HepG2 (cell line): Measurements from ENCODE around the gene MED9. TPM values are rescaled to one million over a fixed set of nuclear protein-coding genes. Genes with fewer than 3 reads are reported as not detected.
"Not testable (repeated sequence)": the region's sequence is repeated elsewhere in the genome, so short reads cannot be mapped to it uniquely, and the experiment has no call there.

Source experiments
- ATAC-seq: fragments of 200-7000 bp; cut with Tn5 transposase; 3 replicates; pipeline ENCODE4 v1.9.1; 2020; ENCODE audit warnings: mild to moderate bottlenecking, moderate library complexity
- BruUV-seq: library from RNA; stranded (reverse); fragments of 400-500 nt; replicated peaks from 2 replicates; lab custom pipeline; 2021; lab: Mats Ljungman, UMichigan
- CTCF ChIA-PET: fragments of 300-600 bp; formaldehyde crosslinking; extraction: SDS; loops from one replicate; lab custom pipeline; 2021; ENCODE audit warnings: low total read pairs, inconsistent platforms, low intra/inter-chr PET ratio; lab: Yijun Ruan, JAX
- POLR2A ChIA-PET: fragments of 350-600 bp; sonication (Branson Sonifier 250); formaldehyde crosslinking; loops from one replicate; lab custom pipeline; 2020; ENCODE audit warnings: antibody characterized with exemption, inconsistent platforms; lab: Yijun Ruan, JAX
- DNase-seq: peaks from one replicate; pipeline ENCODE4 v3.0.0-alpha.2; 2015; ENCODE audit warnings: low spot score
- FAIRE-seq: peaks from 3 replicates; lab custom pipeline; 2011; peaks lifted over from hg19 to GRCh38; lab: Jason Lieb, UNC
- H2AFZ ChIP-seq: one replicate; pipeline ENCODE4 v1.6.1; 2011; ENCODE audit warnings: low read length, inconsistent platforms
- H3K27ac ChIP-seq: fragments of 300-600 bp; 3 replicates; pipeline ENCODE4 v1.8.0; 2011; ENCODE audit warnings: mixed run types, mild to moderate bottlenecking, mixed read lengths, low read length, inconsistent platforms; ENCODE audit not compliant: insufficient read depth; ENCODE audit errors: extremely low read length
- H3K27me3 ChIP-seq, 2 experiments: fragments of 200-600 bp in 1 of 2; 2 replicates in 1 of 2; 3 replicates in 1 of 2; pipeline versions ENCODE4 v1.6.0 to v1.8.0; 2011; ENCODE audit warnings: low read length in 2 of 2, mild to moderate bottlenecking in 2 of 2, moderate library complexity in 2 of 2, inconsistent platforms in 1 of 2; ENCODE audit not compliant: insufficient read depth in 2 of 2, control insufficient read depth in 1 of 2
- H3K36me3 ChIP-seq, 2 experiments: fragments of 200-600 bp in 1 of 2; replicated peaks in 1 of 2; 2 replicates in 1 of 2; 3 replicates in 1 of 2; pipeline versions ENCODE4 v1.5.1 to v1.8.0; 2011; ENCODE audit warnings: low read length in 2 of 2, inconsistent platforms in 1 of 2; ENCODE audit not compliant: insufficient read depth in 2 of 2, control insufficient read depth in 1 of 2
- H3K4me1 ChIP-seq: 2 replicates; pipeline ENCODE4 v1.5.1; 2012; ENCODE audit warnings: low read length, inconsistent platforms; ENCODE audit not compliant: insufficient read depth
- H3K4me2 ChIP-seq: 2 replicates; pipeline ENCODE4 v1.6.0; 2011; ENCODE audit warnings: low read depth, low read length, inconsistent platforms
- H3K4me3 ChIP-seq, 3 experiments: fragments of 200-600 bp in 1 of 3; sonication (generic), shearing (Covaris generic) in 1 of 3; replicated peaks in 1 of 3; 2 replicates each; pipeline ENCODE4 v1.5.1; 2011 to 2016; ENCODE audit warnings: low read length in 3 of 3, inconsistent platforms in 2 of 3, low read depth in 2 of 3, mild to moderate bottlenecking in 2 of 3, control low read depth in 1 of 3, mixed read lengths in 1 of 3; ENCODE audit not compliant: insufficient read depth in 1 of 3
- H3K79me2 ChIP-seq: one replicate; pipeline ENCODE4 v1.6.1; 2011; ENCODE audit warnings: low read length, inconsistent platforms; ENCODE audit not compliant: insufficient read depth
- H3K9ac ChIP-seq: 2 replicates; pipeline ENCODE4 v1.6.0; 2011; ENCODE audit warnings: mild to moderate bottlenecking, low read depth, low read length, inconsistent platforms; ENCODE audit not compliant: insufficient read depth
- H3K9me3 ChIP-seq: 2 replicates; pipeline ENCODE4 v1.5.1; 2012; ENCODE audit warnings: mild to moderate bottlenecking, low read length
- H4K20me1 ChIP-seq: 2 replicates; pipeline ENCODE4 v1.6.0; 2011; ENCODE audit warnings: inconsistent platforms, mild to moderate bottlenecking, low read length, moderate library complexity; ENCODE audit not compliant: insufficient read depth
- ATAD3A ChIP-seq: sonication (generic); formaldehyde crosslinking; IDR thresholded peaks from 2 replicates; pipeline ENCODE4 v1.4.0; 2020; ENCODE audit warnings: missing genetic modification reagents
- CHD4 ChIP-seq: fragments of 200-600 bp; sonication (generic); IDR thresholded peaks from 2 replicates; pipeline ENCODE4 v1.7.0; 2017; ENCODE audit warnings: mild to moderate bottlenecking, low read length, borderline replicate concordance
- EEA1 ChIP-seq: sonication (generic); formaldehyde crosslinking; IDR thresholded peaks from 2 replicates; pipeline ENCODE4 v1.5.1; 2020; ENCODE audit warnings: mild to moderate bottlenecking, missing genetic modification reagents, borderline replicate concordance
- KMT2B ChIP-seq: IDR thresholded peaks from 2 replicates; pipeline ENCODE4 v1.6.1; 2016; ENCODE audit warnings: missing genetic modification reagents, missing compliant biosample characterization
- MAFG ChIP-seq: sonication (generic); formaldehyde crosslinking; IDR thresholded peaks from 2 replicates; pipeline ENCODE4 v1.5.1; 2020; ENCODE audit warnings: mild to moderate bottlenecking, missing genetic modification reagents
- MIER3 ChIP-seq: IDR thresholded peaks from 2 replicates; pipeline ENCODE4 v1.6.1; 2016; ENCODE audit warnings: missing compliant biosample characterization, borderline replicate concordance
- MYPOP ChIP-seq: sonication (generic); formaldehyde crosslinking; IDR thresholded peaks from 2 replicates; pipeline ENCODE4 v1.8.1; 2023; ENCODE audit warnings: mild to moderate bottlenecking, moderate library complexity, missing genetic modification reagents
- NFYB ChIP-seq: sonication (generic); formaldehyde crosslinking; IDR thresholded peaks from 2 replicates; pipeline ENCODE4 v1.4.0; 2020; ENCODE audit warnings: missing genetic modification reagents
- STAT5B ChIP-seq: sonication (generic); formaldehyde crosslinking; IDR thresholded peaks from 2 replicates; pipeline ENCODE4 v1.4.0; 2020; ENCODE audit warnings: missing genetic modification reagents
- TOPORS ChIP-seq: sonication (generic); formaldehyde crosslinking; IDR thresholded peaks from 2 replicates; pipeline ENCODE4 v1.8.0; 2023; ENCODE audit warnings: mild to moderate bottlenecking, missing genetic modification reagents
- ZKSCAN1 ChIP-seq: fragments of 150-350 bp; IDR thresholded peaks from 2 replicates; pipeline ENCODE4 v1.6.1; 2014; ENCODE audit warnings: low read length
- ZNF337 ChIP-seq: sonication (generic); formaldehyde crosslinking; IDR thresholded peaks from 2 replicates; pipeline ENCODE4 v1.5.1; 2020; ENCODE audit warnings: missing genetic modification reagents, low read depth, mild to moderate bottlenecking, borderline replicate concordance
- ZNF546 ChIP-seq: sonication (generic); formaldehyde crosslinking; conservative IDR thresholded peaks from 2 replicates; pipeline ENCODE4 v1.8.1; 2023; ENCODE audit warnings: mild to moderate bottlenecking, missing genetic modification reagents
- ZNF720 ChIP-seq: sonication (generic); formaldehyde crosslinking; IDR thresholded peaks from 2 replicates; pipeline ENCODE4 v1.4.0; 2020; ENCODE audit warnings: missing genetic modification reagents
- ZNF83 ChIP-seq: sonication (generic); formaldehyde crosslinking; IDR thresholded peaks from 2 replicates; pipeline ENCODE4 v1.4.0; 2020; ENCODE audit warnings: missing genetic modification reagents, mild to moderate bottlenecking, borderline replicate concordance
- ZNF883 ChIP-seq: sonication (generic); formaldehyde crosslinking; IDR thresholded peaks from 2 replicates; pipeline ENCODE4 v1.5.1; 2020; ENCODE audit warnings: mild to moderate bottlenecking, missing genetic modification reagents; ENCODE audit errors: not compliant biosample characterization
- whole genome bisulfite sequencing: methylation state at CpG from one replicate; pipeline ENCODE4 v1.1.6; 2017; ENCODE audit warnings: low lambda C conversion rate; 5-methylcytosine and 5-hydroxymethylcytosine counted together
- in situ Hi-C: cut with HindIII; loops from 2 replicates; pipeline ENCODE4 v1.10.0; 2017; ENCODE audit warnings: low pct_unique_long_range_greater_than_20kb; ENCODE audit not compliant: extremely low pct_ligation_motif_present
- intact Hi-C: fragments of 100-400 bp; cut with micrococcal nuclease; formaldehyde crosslinking; loops from one replicate; pipeline ENCODE4 v1.10.0; 2022; ENCODE audit not compliant: unreplicated experiment
- polyA plus RNA-seq, 8 experiments: library from polyadenylated mRNA; depleted of rRNA in 3 of 8; stranded (reverse) in 7 of 8; unstranded in 1 of 8; fragments of >200 nt; fragmentation: Illumina TruSeq in 4 of 8; extraction: Trizol in 4 of 8; gene quantifications; 2 replicates each; pipeline versions ENCODE4 v1.2.1 to v1.2.3, GENCODE V29; 2011 to 2016; ENCODE audit warnings: low read depth in 4 of 8, missing spikeins in 1 of 8, mixed read lengths in 1 of 8; ENCODE audit not compliant: insufficient read depth in 1 of 8
- total RNA-seq, 5 experiments: library from RNA; depleted of rRNA; stranded (reverse); fragments of >200 nt; fragmentation: Illumina TruSeq; extraction: Trizol; gene quantifications; 2 replicates each; pipeline ENCODE4 v1.2.3, GENCODE V29; 2016; ENCODE audit warnings: low read depth in 1 of 5

The MED9 gene
- total and polyA plus RNA-seq, 2 of the 13 experiments (the other 11 are each of a cell fraction or from before 2014, with no cell fraction given), result 11.9 to 15.1 TPM

GRCh38 chr17:17462048-17462824 lies 14.6 kb upstream of the MED9 start (continued):
- TF ChIP-seq ZNF883 (CRISPR knock-in tag) (no peak), STAT5B (no peak), ZNF546 (CRISPR knock-in tag) (no peak), MAFG (no peak), KMT2B (no peak), MYPOP (CRISPR knock-in tag) (no peak), ZKSCAN1 (no peak), ZNF337 (CRISPR knock-in tag) (0 out of 2 replicates have a peak, but pooled peaks have one; percentile 42), ZNF83 (CRISPR knock-in tag) (no peak), ATAD3A (CRISPR knock-in tag) (no peak)

GRCh38 chr17:17463821-17464220 lies 13.0 kb upstream of the MED9 start:
- no peak overlapping the region for H3K27ac ChIP-seq
- BruUV-seq, result no TSS peak
- ATAC-seq (no peak), DNase-seq (no peak), FAIRE-seq (no peak)
- H3K36me3 ChIP-seq, result no peaks in the 10 kb centered on the region
- peaks cover 62% of the 10 kb centered on the region for H3K4me1 ChIP-seq
- H3K27me3 ChIP-seq, result peaks cover 3 to 22% of the 10 kb centered on the region in 2 experiments; a peak in 4 of 5 replicates
- intact Hi-C loops (no loop called here), in situ Hi-C loops (no loop called here)
- peaks cover 6% of the 10 kb centered on the region; the same call in 1 of the 2 replicates for H3K9me3 ChIP-seq
- WGBS, result 60% methylated on average over 6 of the region's 6 CpGs
- TF ChIP-seq MIER3, result no peak
- TF ChIP-seq EEA1 (CRISPR knock-in tag), result no peak
- TF ChIP-seq ZNF720 (CRISPR knock-in tag), result no peak
- TF ChIP-seq TOPORS, result no peak
- no peak for TF ChIP-seq CHD4
- no peak for TF ChIP-seq ZNF337 (CRISPR knock-in tag)
- no peak for TF ChIP-seq NFYB (CRISPR knock-in tag)
- H3K4me3 ChIP-seq, result no peak overlapping the region
- ChIA-PET CTCF (no interaction called here), POLR2A (no interaction called here)
- H3K9ac ChIP-seq, result no peak overlapping the region
- no peaks in the 10 kb centered on the region for H4K20me1 ChIP-seq
- H3K79me2 ChIP-seq, result no peaks in the 10 kb centered on the region
- no peak overlapping the region for H2AFZ ChIP-seq
- H3K4me2 ChIP-seq, result no peak overlapping the region

GRCh38 chr17:17465878-17466277 lies 10.9 kb upstream of the MED9 start:
- BruUV-seq, H3K27ac ChIP-seq, H3K4me2 ChIP-seq, H3K79me2 ChIP-seq, H2AFZ ChIP-seq, H3K4me3 ChIP-seq, H3K9me3 ChIP-seq, H3K9ac ChIP-seq, H3K36me3 ChIP-seq, intact Hi-C loops, in situ Hi-C loops, H4K20me1 ChIP-seq, FAIRE-seq, DNase-seq, CTCF ChIA-PET, ATAC-seq: not testable (repeated sequence)
- Histone ChIP-seq H3K27me3 (peaks cover 5 to 32% of the 10 kb centered on the region in 2 experiments; a peak in 4 of 5 replicates), H3K4me1 (peaks cover 70% of the 10 kb centered on the region)
- POLR2A ChIA-PET, result interaction anchor here (1.3 kb wide), 1 partner anchor 20 kb away, joined by 3 read pairs; no protein-coding TSS in a partner anchor
- 15% methylated on average over 1 of the region's 1 CpG for WGBS
